ENCODE measurements around the gene COPS9.

Gene COPS9

DNA sequence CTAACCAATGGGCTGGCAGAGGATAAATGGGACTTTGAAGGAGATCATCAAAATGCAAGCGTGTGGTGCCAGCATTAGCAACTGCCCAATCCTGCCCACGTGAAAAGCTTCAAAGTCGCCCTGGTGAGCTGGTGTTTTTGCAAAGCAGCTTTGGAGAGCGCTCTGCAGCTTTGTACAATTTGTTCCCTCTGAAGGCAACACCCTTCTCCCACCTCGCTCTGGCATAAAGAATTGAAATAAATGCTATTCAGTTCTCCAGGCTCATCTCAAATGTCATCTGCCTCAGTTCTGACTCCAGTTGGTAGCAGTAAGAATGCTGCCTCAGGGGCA lies 3.5 kb downstream of the COPS9 start:
- no peak for DNase-seq

DNA sequence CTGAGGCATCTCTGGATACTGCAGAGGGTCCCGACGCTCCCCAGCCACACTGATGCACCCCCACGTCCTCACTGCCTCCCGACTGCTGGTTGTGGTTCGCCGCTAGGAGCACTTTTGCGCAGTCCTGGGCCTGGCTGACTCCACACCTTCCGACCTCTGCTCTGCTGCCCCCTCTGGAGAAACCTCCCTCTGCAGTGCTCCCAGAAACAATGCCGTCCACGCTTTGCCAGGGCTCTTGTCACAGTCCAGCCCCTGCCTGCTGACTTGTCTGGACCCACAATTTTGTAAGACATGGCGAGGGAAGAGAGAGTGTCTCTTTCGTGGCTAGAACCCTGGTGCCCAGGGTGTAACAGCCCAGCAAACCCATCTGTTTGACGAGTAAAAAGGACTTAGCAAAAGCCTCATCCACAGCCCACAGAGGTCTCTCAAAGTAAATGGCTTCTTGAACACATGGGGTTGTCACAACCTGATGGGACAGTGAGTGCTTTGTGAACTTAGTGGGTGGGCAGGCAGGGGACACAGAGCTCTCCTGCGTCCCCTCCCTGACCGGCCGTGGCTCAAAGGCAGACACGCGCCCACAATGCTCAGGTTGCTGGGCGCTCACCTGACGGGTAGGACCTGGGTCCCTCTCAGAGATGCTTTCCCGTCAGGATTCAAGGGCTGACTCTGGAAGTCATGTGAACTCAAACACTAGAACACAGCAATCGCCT lies 4.0 kb downstream of the COPS9 start:
- no peak for DNase-seq

DNA sequence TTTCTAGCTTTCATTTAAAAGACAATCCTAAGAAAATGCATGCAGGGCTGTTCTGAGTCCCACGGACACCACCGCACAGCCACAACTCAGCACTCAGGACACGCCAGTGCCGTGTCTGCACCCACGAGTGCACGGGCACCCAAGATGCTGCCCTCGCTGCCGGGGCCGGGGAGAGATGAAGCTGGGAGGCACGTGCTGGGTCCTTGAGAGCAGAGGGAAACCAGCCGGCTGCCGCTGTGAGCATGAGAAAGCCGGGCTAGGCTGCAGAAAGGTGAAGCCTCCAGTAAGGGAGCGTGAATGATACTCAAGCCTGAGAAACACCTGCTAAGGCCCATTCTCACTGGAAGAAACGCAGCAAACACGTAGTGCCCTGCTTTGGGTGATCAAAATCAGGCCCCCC lies 4.8 kb downstream of the COPS9 start:
- DNase-seq = no peak

DNA sequence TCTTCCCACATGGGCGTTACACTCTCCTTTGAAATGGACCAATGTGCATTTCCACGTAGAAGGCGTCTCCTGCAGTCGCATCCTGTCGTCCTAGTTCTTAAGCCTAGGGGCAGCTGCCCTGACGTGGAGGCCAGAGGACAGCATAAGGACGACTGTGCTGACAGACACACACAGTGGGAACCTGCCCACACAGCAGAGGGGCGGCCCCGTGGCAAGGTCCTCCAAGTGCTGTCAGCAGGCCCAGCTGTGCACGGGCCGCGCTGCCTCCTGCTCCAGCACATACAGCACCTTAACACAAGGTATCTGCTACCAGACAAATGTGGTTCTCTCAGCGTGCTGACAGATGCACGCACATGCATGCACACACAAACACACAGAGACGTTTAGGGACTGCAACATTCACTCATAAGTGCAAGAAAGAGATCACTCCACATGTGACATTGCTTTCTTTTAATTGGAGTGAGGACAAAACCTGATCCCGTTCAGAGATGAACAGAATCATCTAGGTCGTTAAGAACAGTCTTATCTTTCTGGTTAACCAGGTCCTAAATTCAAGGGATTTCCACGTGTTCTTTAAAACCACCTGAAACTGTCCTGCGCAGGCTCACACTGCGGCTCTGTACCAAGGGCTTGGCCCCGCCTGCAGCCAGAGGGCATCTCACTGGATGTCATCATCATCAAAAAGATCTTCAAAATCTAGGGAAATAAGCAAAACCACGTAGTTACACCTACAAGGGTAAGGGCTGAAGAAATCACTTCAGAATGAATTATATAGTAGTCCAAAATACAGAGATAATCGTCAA lies 5.5 kb downstream of the COPS9 start:
- no peak for DNase-seq

DNA sequence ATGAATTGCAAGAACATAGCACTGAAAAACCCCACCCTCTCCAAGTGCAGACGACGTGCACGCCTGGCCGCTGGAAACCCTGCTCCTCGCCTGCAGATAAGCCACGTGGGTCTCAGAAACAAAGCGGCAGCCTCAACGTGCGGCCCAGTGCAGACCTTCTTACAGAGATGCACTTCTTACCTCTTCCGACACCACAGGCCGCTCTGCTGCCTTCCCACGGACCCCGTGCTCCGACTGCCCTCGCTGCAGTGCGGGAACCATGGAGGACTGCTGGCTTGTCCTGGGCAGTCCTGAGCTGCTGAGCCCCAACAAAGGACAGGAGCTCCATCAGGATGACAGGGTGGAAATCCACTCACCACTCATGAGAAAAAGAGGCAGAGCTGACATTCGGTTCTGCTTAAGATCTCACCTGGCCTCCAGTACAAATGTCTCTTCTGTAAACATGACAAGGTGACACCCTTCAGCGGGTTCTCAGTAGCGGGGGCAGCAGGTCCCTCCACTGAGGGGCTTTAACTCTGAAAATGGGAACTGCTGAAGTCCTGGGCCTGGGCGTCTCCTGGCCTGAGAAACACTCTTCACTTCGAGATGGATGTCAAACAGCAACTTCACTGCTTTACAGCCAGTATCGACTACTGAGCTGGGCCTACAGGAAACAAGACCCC lies 6.2 kb downstream of the COPS9 start:
- no peak for DNase-seq

DNA sequence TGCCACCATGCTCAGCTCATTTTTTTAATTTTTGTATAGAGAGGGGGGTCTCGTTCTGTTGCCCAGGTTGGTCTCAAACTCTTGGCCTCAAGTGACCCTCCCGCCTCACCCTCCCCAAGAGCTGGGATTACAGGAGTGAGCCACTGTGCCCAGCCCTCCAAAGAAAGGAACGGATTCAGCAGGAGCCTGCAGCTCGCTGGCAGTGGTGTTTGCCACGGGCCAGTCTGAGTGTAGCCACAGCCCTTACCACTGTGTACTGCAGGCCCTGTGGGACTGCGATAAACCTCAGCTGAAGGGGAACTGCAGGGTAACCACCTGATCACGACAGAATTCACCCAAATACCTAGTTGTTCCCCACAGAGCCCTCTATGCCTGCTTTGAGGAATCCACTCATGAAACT lies 6.8 kb downstream of the COPS9 start:
- DNase-seq = no peak

DNA sequence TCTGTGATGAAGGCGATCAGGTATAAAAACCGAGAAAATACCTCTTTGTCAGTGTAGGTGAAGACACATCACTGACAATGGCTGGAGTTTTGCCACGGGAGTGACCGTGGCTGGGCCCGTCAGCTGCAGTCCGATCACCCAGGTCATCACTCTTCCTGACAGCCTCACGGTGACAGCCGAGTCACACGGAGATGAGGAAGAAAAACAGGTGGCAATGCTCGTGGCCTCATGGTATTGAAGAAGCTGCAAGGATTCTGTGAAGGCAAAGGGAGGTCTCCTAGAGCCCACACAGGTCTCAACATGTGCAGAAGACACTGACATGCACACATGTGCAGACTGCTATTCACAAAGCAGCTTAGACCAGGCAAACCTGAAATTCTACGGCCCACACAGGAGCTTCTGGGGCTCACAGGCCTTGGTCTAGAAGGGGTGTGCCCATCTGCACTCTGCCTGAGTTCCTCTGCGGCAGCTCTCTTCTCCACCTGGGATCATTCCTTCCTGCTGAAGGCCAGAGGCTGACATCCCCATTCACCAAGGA lies 7.4 kb downstream of the COPS9 start:
- DNase-seq = no peak

DNA sequence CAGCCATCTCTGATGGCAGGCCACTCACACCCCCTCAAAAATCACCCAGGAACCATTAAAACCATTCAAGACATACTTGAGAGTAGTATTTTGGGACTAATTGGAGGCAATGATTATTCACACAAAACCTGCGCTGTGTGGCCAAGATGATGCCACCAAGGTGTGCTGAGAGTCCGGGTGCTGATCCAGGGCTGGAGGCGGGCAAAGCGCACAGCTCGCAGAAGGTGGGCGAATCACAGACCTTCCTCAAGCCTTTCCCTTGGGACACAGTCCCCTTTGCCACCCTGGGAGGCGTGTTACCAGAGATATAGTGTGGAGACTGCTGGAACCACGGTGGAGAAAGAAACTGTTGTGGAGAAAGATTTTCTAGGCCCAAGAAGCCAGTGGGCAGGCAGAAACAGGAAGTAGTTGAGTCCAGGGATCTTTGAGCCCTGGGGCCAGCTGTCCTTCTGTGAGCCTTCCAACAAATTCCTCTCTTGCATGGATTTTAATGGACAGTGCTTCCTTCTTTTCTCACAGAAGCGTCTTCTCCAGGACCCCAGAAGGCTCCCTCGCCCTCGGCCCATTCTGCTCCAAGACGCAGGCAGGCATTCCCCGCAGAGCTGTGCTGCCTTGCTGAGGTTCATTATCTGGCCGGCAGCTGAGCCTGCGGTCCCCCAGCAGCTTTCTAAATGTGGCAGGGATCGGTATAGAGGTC lies 8.0 kb downstream of the COPS9 start:
- DNase-seq = no peak

DNA sequence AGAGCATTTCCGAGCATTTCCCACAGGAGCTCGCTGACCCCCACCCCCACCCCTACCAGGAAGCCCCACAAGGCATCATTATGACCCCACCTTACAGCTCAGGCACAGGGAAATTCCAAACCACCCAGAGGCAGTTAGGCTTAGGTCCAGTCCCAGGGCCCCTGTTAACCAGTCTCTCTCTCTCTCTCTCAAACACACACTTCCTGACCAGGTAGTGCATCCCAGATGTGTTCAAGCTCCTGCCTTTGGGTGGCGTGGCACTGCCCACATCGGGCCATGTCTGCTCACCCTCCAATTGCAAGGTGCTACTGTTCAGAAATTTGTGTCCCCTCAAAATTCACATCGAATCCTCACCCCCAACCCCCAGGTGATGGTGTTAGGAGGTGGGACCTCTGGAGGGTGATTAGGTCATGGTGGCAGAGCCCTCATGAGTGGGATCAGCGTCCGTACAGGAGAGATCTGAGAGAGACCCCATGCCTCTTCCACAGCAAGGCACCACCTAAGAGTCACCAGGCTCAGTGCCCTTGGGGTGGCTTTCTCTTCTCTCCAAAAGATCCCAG lies 8.8 kb downstream of the COPS9 start:
- DNase-seq = no peak

DNA sequence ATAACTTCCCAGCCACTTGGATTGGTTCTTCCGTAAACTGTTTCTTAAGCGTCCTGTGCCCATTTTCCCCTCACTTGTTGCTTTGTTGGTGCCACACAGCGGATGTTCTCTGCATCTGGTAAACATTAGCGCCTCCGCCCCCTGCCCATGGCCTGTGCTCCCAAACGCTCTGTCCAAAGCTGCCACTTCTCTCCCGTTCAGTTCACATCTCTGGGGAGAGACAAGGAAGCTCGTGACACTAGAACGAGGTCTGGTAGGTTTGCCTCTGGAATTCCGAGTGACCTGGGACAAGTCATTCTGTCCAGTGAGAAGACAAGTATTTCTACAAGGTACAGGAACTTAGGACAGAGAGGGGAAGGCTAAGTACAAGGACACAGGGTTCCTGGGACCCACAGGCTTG lies 9.4 kb downstream of the COPS9 start:
- no peak for DNase-seq

DNA sequence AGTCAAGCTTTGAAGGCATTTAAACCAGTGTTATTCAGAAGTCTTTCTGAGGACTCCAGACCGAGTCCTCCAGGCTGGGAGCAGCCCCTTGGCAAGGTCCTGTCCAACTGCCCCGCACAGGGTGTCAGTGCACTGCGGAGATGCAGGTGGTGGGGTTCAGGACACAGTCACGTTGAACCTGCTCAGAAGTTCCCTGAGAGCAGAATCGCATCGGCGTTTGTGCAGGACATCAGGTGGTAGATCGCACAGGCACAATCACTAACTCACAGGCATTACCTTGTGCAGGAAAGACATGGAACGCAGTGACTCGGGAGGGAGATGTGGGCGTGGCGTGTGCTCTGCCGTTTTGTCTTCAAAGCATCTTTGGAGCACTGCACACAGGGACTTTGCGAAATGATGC lies 10.4 kb downstream of the COPS9 start:
- no peak for DNase-seq

DNA sequence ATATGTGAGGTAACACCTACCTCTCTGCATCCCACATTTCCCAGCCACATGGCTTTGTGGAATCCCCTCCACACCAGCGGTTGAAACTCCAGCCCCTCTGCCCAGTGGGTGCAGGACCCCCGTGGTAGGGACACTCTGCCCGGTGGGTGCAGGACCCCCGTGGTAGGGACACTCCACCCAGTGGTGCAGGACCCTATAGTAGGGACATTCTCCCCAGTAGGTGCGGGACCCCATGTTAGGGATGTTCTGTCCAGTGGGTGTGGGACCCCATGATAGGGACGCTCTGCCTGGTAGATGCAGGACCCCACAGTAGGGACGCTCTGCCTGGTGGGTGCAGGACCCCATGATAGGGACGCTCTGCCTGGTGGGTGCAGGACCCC lies 11.5 kb downstream of the COPS9 start:
- no peak for DNase-seq

DNA sequence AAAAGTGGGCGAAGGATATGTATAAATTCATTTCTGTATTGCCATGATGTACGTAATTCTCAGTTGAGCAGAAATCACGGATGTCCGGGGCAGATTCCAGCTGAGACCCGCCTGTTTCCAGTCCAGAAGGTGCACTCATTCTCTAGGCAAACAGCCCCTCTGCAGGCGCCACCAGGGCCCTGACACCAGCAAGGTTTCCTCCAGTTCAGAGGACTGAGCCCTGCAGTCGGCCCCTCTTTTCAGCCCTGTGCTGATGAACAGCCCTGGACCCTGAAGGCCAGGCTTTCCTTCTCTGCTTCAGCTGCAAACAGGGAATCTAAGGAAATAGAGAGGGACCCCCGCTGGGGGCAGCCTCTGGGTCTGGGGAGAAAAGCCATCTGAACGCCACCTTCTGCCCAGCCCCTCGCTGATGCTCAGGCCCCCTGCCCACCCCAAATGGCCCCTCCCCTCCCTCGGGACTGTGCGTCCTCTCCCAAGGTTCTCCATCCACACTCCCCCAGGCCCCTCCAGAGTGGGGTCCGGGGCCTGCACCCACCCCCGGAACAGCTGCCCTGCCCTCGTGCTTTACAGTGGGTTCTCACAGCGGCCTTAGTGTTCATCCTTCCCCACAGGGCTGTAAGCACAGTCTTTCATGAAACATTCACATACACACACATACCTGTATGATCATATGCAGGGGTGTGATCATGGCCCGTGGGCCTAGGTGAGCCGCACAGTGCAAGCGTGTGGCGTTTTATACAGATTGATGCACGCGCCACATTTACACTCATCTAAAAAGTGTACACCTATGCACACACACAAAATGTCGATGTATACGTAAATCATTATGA lies 12.1 kb downstream of the COPS9 start:
- no peak for DNase-seq

DNA sequence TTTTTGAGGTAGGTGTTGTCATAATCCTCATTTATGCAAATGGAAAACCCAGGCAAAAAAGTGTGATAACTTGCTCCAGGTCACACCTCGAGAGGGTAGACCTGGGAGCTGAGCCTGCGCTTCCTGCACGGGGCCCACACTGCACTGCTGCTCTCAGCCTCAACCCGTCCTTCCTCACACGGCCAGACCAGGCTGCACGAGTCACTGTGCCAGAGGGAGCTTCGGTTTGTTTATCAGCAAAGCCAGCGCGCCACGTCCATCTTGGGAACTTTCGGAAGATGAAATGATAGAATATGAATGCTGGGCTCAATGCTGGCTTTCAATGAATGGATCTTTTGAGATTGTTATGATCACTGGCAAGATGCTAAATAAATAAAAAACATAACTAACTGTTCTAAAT lies 14.4 kb downstream of the COPS9 start:
- no peak for DNase-seq

DNA sequence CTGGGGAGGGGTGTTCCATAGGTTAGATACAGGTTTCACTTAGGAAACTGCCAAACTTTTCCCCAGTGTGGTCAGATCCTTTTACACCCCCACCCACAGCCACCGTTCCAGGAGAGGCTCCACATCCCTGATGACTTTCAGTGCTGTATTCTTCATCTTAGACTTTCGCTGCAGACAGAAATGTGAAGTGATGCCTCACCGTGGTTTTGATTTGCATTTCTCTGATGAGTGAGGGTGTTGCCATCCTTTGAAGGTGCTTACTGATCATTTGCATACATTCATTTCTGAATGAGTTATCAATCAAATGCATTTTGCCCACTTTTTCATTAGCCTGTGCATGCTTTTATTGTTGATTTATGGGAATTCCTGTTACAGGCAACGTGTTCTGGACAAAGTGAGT lies 14.9 kb downstream of the COPS9 start:
- DNase-seq = no peak

DNA sequence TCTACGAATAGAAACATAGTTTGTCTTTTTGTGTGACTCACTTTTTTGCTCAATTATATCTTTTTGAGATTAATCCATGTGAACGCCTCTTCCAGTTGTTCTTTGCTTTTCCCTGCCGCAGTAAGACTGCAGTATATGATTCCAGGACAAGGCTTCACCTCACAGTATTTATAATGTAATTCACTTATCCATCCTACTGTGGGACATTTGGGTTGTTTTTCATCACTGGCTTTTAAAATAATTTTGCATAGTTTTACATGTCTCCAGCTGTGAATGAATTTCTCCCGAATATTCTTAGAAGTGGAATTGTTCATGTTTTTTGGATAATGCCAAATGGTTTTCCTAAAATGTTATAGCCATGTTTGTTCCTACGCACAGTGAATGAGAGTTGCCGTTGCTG lies 21.9 kb downstream of the COPS9 start:
- no peak for DNase-seq

DNA sequence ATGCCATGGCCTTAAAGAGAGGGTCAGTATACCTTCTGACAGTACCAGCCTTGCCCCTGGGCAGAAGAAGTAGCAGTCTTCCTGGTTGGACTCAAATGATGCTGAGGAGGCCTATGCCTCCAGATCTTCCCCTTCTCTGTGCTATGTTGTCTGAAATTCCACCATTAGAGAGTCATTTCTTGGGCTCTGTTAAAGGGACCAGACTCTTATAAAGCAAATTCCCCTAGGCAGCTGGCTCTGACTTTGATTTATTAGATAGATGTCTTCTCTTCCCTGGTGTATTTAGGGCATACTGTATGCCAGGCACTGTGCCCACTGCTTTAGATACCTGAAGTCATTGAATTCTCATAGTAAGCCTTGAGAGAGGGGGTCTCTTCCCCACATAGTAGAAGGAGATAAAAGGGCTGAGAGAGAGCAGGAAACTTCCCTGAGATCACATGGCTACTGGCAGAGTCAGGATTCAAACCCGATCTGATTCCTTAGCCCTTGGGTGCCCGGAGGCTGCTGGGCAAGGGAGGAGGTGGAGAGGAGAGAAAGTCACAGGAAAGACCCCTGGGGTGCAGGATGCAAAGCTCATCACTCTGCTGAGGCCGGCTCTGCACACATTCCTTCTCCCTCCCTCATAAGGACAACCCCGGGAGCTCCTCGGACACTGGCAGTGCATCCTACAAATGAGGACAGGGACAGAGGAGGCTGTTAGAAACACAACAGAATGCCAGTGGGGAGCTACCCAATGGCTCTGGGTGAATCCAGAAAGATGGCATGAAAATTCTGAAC lies 23.0 kb downstream of the COPS9 start:
- no peak for DNase-seq

DNA sequence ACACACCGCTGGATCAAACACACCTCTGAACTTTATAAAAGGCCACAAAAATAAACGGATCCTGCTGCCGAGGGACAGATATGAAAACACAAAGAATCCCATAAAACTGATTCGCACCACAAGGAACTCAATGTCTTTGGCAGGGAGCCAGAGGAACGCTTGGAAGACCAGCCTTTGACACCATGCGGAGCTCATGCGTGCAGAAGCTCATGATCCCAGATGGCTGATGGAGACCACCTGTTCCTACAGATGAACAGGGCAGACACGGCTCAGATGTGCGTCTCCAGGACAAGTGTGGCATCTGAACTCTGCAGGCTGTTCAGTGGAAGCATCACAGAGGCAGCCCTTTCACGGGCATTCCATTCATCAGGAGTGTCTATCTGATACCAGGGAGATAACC lies 24.9 kb downstream of the COPS9 start:
- no peak for DNase-seq

DNA sequence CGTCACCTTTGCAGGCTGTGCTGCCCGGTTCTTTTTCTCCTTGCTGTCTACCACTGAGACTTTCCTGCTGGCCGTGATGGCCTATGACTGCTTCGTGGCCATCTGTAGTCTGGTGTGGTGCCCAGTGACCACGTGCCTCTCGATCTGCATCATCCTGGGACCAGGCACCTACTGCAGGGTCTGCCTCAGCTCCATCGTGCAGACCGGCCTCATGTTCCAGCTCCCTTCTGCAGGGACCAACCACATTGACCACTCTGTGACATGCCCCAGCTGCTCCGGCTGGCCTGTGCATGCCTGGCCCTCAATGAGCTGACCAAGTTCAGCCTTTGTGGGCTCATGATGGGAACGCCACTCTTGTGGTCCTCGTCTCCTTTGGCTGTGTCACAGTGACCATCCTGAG lies 26.7 kb downstream of the COPS9 start:
- DNase-seq = no peak

DNA sequence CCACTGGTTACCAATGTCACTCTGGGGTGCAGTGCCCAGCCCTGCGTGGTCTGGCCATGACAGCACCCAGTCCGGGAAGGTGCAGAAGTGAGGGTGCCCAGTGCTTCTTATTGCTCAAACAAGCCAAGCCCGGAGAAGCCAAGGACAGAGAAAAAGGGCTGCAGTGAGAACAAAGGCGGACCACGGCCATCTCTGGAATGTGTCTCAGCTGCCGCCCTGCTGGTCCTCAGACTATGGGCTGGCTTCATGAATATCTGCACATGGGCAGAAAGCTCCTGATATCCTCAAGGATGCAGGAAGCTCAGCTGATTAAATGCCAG lies 28.7 kb downstream of the COPS9 start:
- no peak for DNase-seq

DNA sequence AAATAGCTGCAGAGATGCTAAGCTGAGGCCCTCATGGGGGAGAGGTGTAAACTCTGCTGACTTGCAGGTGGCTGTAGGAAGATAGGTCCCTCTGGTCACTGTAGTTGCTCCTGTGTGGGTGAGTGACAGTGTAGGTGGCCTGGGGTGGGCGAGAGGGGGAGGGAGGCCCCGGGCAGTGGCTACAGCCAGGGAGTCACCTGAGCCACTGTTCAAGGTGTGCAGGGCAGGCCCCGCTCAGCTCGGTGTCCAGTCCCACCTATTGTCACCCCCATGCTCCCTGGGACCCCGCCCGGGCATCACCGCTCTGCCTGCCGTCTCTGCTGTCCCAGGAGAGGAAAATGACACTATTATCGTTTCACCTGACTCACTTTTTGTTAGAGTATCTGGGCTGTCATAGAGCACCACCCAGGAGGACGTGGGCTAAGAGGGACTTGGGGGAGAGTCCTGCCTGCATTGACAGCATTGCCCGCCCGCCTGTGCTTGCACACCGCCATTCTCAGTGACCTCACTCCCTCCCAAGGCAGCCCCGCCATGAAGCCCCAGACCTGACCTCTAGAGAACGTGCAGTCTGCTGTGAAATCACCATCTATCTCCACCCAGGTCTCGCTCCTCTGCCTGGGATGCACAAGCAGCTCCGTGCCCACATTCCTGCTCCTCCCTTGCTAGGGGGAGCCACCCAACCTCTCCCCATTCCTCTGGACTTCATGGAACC lies 29.2 kb downstream of the COPS9 start:
- no peak for DNase-seq

Measured in NCI-H146 (cell line).